GM12878 (cell line): ENCODE data around the gene KRI1. TPM values are rescaled to one million over a fixed set of nuclear protein-coding genes. Genes with fewer than 3 reads are reported as not detected.

Experiments
- ATAC-seq: fragments of 200-7000 bp; cut with Tn5 transposase; 3 replicates; pipeline ENCODE4 v1.9.1; 2020; ENCODE audit warnings: mild to moderate bottlenecking, moderate library complexity
- BruUV-seq: library from RNA; stranded (reverse); fragments of 400-500 nt; replicated peaks from 2 replicates; lab custom pipeline; 2021; lab: Mats Ljungman, UMichigan
- CTCF ChIA-PET: fragments of 300-600 bp; sonication (Branson Sonifier 250); formaldehyde crosslinking; extraction: SDS; loops from one replicate; lab custom pipeline; 2021; ENCODE audit warnings: inconsistent platforms; lab: Yijun Ruan, JAX
- POLR2A ChIA-PET: fragments of 350-600 bp; formaldehyde crosslinking; extraction: SDS; loops from one replicate; lab custom pipeline; 2021; ENCODE audit warnings: inconsistent platforms; lab: Charles Lee
- RAD21 ChIA-PET: fragments of 300-600 bp; sonication (Branson Sonifier 250); formaldehyde crosslinking; loops from one replicate; lab custom pipeline; 2023; ENCODE audit warnings: antibody characterized with exemption; ENCODE audit not compliant: unreplicated experiment; lab: Charles Lee
- SMC1A ChIA-PET: fragments of 300-600 bp; sonication (Branson Sonifier 250); formaldehyde crosslinking; loops from one replicate; lab custom pipeline; 2023; ENCODE audit not compliant: unreplicated experiment, uncharacterized antibody; lab: Charles Lee
- DNase-seq: peaks from one replicate; pipeline ENCODE4 v3.0.0-alpha.2; 2011; ENCODE audit warnings: low read depth, low spot score
- FAIRE-seq: peaks from 3 replicates; lab custom pipeline; 2011; peaks lifted over from hg19 to GRCh38; lab: Jason Lieb, UNC
- H2AFZ ChIP-seq: 2 replicates; pipeline ENCODE4 v1.6.0; 2011; ENCODE audit warnings: low read depth, low read length, control low read depth; ENCODE audit not compliant: control insufficient read depth
- H3K27ac ChIP-seq: 2 replicates; pipeline ENCODE4 v1.5.1; 2011; ENCODE audit warnings: control low read depth; ENCODE audit not compliant: control insufficient read depth, insufficient read depth
- H3K27me3 ChIP-seq, 2 experiments: replicated peaks in 1 of 2; 2 replicates each; pipeline versions ENCODE4 v1.6.0 to v1.6.1; 2011; ENCODE audit warnings: low read length in 1 of 2; ENCODE audit not compliant: control insufficient read depth in 2 of 2, insufficient read depth in 2 of 2
- H3K36me3 ChIP-seq, 2 experiments: 2 replicates each; pipeline ENCODE4 v1.5.1; 2011; ENCODE audit warnings: low read length in 1 of 2; ENCODE audit not compliant: control insufficient read depth in 2 of 2, insufficient read depth in 2 of 2
- H3K4me1 ChIP-seq: 2 replicates; pipeline ENCODE4 v1.6.1; 2011; ENCODE audit warnings: mild to moderate bottlenecking, low read length, moderate library complexity, mixed read lengths; ENCODE audit not compliant: control insufficient read depth, insufficient read depth
- H3K4me2 ChIP-seq: 2 replicates; pipeline ENCODE4 v1.6.0; 2011; ENCODE audit warnings: control low read depth; ENCODE audit not compliant: control insufficient read depth, insufficient read depth
- H3K4me3 ChIP-seq: fragments of 200-600 bp; sonication (generic); 2 replicates; pipeline ENCODE4 v1.5.1; 2016
- H3K79me2 ChIP-seq: 2 replicates; pipeline ENCODE4 v1.6.0; 2011; ENCODE audit warnings: low read length; ENCODE audit not compliant: control insufficient read depth, insufficient read depth
- H3K9ac ChIP-seq: 2 replicates; pipeline ENCODE4 v1.8.0; 2011; ENCODE audit warnings: low read length, control low read depth, mixed read lengths; ENCODE audit not compliant: control insufficient read depth, insufficient read depth
- H3K9me3 ChIP-seq: replicated peaks from 3 replicates; pipeline ENCODE4 v1.5.1; 2011; ENCODE audit warnings: mild to moderate bottlenecking, low read length; ENCODE audit not compliant: control insufficient read depth, insufficient read depth
- H4K20me1 ChIP-seq: 2 replicates; pipeline ENCODE4 v1.6.0; 2011; ENCODE audit not compliant: control insufficient read depth, insufficient read depth
- CHD4 ChIP-seq: fragments of 200-600 bp; sonication (generic); IDR thresholded peaks from 2 replicates; pipeline ENCODE4 v1.6.1; 2016; ENCODE audit warnings: mild to moderate bottlenecking
- CREB1 ChIP-seq: IDR thresholded peaks from 2 replicates; pipeline ENCODE4 v1.6.1; 2012; ENCODE audit warnings: low read depth, mild to moderate bottlenecking, inconsistent platforms
- CTCF ChIP-seq, 3 experiments: IDR thresholded peaks in 2 of 3; conservative IDR thresholded peaks in 1 of 3; 2 replicates each; pipeline ENCODE4 v1.5.1; 2011; ENCODE audit warnings: low read depth in 3 of 3, low read length in 3 of 3, mild to moderate bottlenecking in 3 of 3, control low read depth in 2 of 3, moderate library complexity in 2 of 3, inconsistent platforms in 1 of 3, mixed read lengths in 1 of 3; ENCODE audit not compliant: control insufficient read depth in 2 of 3, insufficient read depth in 1 of 3; ENCODE audit errors: extremely low read depth in 1 of 3
- DPF2 ChIP-seq: fragments of 450-650 bp; IDR thresholded peaks from 2 replicates; pipeline ENCODE4 v1.6.1; 2017; ENCODE audit warnings: mild to moderate bottlenecking
- FOXK2 ChIP-seq: fragments of 450-650 bp; IDR thresholded peaks from 2 replicates; pipeline ENCODE4 v1.6.1; 2017; ENCODE audit warnings: mild to moderate bottlenecking, moderate library complexity
- IRF4 ChIP-seq: IDR thresholded peaks from 2 replicates; pipeline ENCODE4 v1.6.1; 2011; ENCODE audit warnings: low read depth, low read length
- KAT2A ChIP-seq: conservative IDR thresholded peaks from 2 replicates; pipeline ENCODE4 v1.6.1; 2011; ENCODE audit warnings: low read depth, low read length; ENCODE audit not compliant: control insufficient read depth
- MEF2A ChIP-seq: IDR thresholded peaks from 2 replicates; pipeline ENCODE4 v1.6.1; 2011; ENCODE audit warnings: low read depth, mild to moderate bottlenecking, low read length, moderate library complexity; ENCODE audit not compliant: insufficient read depth
- PAX8 ChIP-seq: fragments of 450-650 bp; IDR thresholded peaks from 2 replicates; pipeline ENCODE4 v1.6.1; 2017; ENCODE audit warnings: mild to moderate bottlenecking, moderate library complexity
- POU2F2 ChIP-seq: IDR thresholded peaks from 3 replicates; pipeline ENCODE4 v1.6.1; 2011; ENCODE audit warnings: low read depth, mild to moderate bottlenecking, low read length, borderline replicate concordance
- RELA ChIP-seq: fragments of 450-650 bp; IDR thresholded peaks from 2 replicates; pipeline ENCODE4 v1.8.0; 2014; ENCODE audit warnings: borderline replicate concordance; ENCODE audit not compliant: partially characterized antibody
- RUNX3 ChIP-seq: IDR thresholded peaks from 2 replicates; pipeline ENCODE4 v1.6.1; 2012; ENCODE audit warnings: low read length, inconsistent platforms
- SP1 ChIP-seq: IDR thresholded peaks from one replicate; pipeline ENCODE4 v1.6.1; 2011; ENCODE audit warnings: low read depth, low read length
- STAT3 ChIP-seq: IDR thresholded peaks from 2 replicates; pipeline ENCODE4 v1.6.1; 2011; ENCODE audit warnings: low read depth, low read length, improper control_type of control experiment
- ZBED1 ChIP-seq: IDR thresholded peaks from 2 replicates; pipeline ENCODE4 v1.6.1; 2016; ENCODE audit warnings: borderline replicate concordance
- ZZZ3 ChIP-seq: IDR thresholded peaks from 2 replicates; pipeline ENCODE4 v1.6.1; 2011; ENCODE audit warnings: low read depth; ENCODE audit not compliant: control insufficient read depth, insufficient read length
- WGBS: methylation state at CpG from one replicate; pipeline ENCODE4 v1.1.6; 2016; ENCODE audit warnings: low lambda C conversion rate; ENCODE audit not compliant: insufficient replicate concordance, insufficient coverage; ENCODE audit errors: missing lambda C conversion rate; 5-methylcytosine and 5-hydroxymethylcytosine counted together
- in situ Hi-C: fragments of 300-500 bp; cut with MboI; formaldehyde crosslinking; loops from 9 replicates; pipeline ENCODE4 v1.14.3; 2018; ENCODE audit warnings: mixed read lengths
- intact Hi-C: fragments of 100-400 bp; cut with micrococcal nuclease; formaldehyde crosslinking; loops from one replicate; pipeline ENCODE4 v1.14.2; 2022; ENCODE audit not compliant: unreplicated experiment
- polyA plus RNA-seq, 11 experiments: library from polyadenylated mRNA; depleted of rRNA in 4 of 11; unstranded in 6 of 11; stranded (reverse) in 5 of 11; fragments of >200 nt; fragmentation: Nextera tagmentation in 4 of 11; fragmentation: Illumina TruSeq in 1 of 11; extraction: Ambion mirVana in 4 of 11; extraction: Trizol in 1 of 11; gene quantifications; 1 replicate in 1 of 11; 2 replicates in 10 of 11; pipeline versions ENCODE4 v1.2.1 to v1.2.3, GENCODE V29; 2011 to 2016; ENCODE audit warnings: inconsistent platforms in 2 of 11, missing spikeins in 2 of 11, low read depth in 1 of 11
- total RNA-seq, 4 experiments: library from RNA; depleted of rRNA in 3 of 4; stranded (reverse); fragments of >200 nt in 3 of 4; fragmentation: Illumina TruSeq in 1 of 4; extraction: Trizol in 1 of 4; gene quantifications; 2 replicates each; pipeline versions ENCODE4 v1.2.1 to v1.2.3, GENCODE V29; 2013 to 2021
- TF ChIP-seq, protein P1 (sequence below): fragments of 450-650 bp; formaldehyde crosslinking; IDR thresholded peaks from 2 replicates; pipeline ENCODE4 v1.5.0; 2022; ENCODE audit warnings: mild to moderate bottlenecking, missing genetic modification characterization
- TF ChIP-seq, protein P2 (sequence below): fragments of 450-650 bp; conservative IDR thresholded peaks from 2 replicates; pipeline ENCODE4 v1.6.1; 2017; ENCODE audit warnings: mild to moderate bottlenecking, moderate library complexity

Gene KRI1
- total and polyA plus RNA-seq, 10 of the 15 experiments (the other 5 are each of a cell fraction or from before 2014, with no cell fraction given) = 0.98 to 42.5 (median 24.7) TPM

DNA sequence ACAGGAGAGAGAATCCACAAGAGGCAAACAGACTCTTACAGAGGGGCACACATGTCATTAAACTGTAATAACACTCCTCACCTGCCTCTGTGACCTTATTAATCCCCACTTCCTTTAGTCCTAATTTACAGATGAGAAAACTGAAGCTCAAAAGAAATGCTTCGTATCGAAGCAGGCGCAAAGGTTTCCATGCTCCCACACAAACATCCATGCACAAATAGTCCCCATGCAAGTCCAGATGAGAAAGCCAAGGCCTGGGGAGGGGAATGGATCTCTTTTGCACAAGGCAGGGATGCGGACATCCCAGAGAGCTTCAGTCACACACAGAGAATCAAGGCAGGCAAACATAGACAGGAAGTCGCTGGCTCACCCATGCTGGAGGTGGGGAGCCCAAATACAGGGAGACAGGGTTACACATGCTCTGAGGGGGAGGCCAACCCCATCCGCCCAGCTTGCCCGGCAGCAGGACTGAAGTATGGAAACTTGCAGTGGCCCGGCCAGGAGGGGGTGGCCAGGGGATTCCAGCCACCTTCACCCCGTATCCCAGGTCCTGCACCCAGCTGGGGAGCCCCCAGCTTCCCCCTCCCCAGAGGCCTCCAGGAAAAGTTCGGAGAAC lies 49.0 kb downstream of the KRI1 start:
- H2AFZ ChIP-seq = no peak overlapping the region
- no peaks in the 10 kb centered on the region for H4K20me1 ChIP-seq
- H3K79me2 ChIP-seq = no peaks in the 10 kb centered on the region
- ChIA-PET POLR2A (interaction anchor here (0.6 kb wide), 1 partner anchor 215 kb away, joined by 3 read pairs; no protein-coding TSS in a partner anchor), CTCF (interaction anchor here (0.8 kb wide), 1 partner anchor 297 kb away, joined by 3 read pairs; no protein-coding TSS in a partner anchor), RAD21 (interaction anchor here (0.8 kb wide), 1 partner anchor 109 kb away, joined by 6 read pairs; no protein-coding TSS in a partner anchor), SMC1A (no interaction called here)
- ATAC-seq = no peak
- no peaks in the 10 kb centered on the region for H3K36me3 ChIP-seq
- BruUV-seq = no TSS peak
- 52% methylated on average over 10 of the region's 10 CpGs for WGBS
- no peak overlapping the region for H3K9ac ChIP-seq
- TF ChIP-seq POU2F2 (no peak), KAT2A (no peak), CREB1 (no peak), STAT3 (no peak), RELA (no peak), IRF4 (no peak), SP1 (no peak), PAX8 (no peak), ZZZ3 (no peak), DPF2 (no peak), ZBED1 (no peak), CHD4 (no peak), FOXK2 (no peak), RUNX3 (no peak), CTCF (IDR thresholded peaks at IDR 0.05 in 2 of 3, conservative IDR thresholded peaks at IDR 0.05 in 1 of 3; ENCODE audit: control insufficient read depth in 2 of 3, extremely low read depth in 1 of 3, insufficient read depth in 1 of 3, low read depth in 3 of 3, low read length in 3 of 3) (no peak), MEF2A (no peak)
- TF ChIP-seq, protein P1, sequence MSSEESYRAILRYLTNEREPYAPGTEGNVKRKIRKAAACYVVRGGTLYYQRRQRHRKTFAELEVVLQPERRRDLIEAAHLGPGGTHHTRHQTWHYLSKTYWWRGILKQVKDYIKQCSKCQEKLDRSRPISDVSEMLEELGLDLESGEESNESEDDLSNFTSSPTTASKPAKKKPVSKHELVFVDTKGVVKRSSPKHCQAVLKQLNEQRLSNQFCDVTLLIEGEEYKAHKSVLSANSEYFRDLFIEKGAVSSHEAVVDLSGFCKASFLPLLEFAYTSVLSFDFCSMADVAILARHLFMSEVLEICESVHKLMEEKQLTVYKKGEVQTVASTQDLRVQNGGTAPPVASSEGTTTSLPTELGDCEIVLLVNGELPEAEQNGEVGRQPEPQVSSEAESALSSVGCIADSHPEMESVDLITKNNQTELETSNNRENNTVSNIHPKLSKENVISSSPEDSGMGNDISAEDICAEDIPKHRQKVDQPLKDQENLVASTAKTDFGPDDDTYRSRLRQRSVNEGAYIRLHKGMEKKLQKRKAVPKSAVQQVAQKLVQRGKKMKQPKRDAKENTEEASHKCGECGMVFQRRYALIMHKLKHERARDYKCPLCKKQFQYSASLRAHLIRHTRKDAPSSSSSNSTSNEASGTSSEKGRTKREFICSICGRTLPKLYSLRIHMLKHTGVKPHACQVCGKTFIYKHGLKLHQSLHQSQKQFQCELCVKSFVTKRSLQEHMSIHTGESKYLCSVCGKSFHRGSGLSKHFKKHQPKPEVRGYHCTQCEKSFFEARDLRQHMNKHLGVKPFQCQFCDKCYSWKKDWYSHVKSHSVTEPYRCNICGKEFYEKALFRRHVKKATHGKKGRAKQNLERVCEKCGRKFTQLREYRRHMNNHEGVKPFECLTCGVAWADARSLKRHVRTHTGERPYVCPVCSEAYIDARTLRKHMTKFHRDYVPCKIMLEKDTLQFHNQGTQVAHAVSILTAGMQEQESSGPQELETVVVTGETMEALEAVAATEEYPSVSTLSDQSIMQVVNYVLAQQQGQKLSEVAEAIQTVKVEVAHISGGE = no peak
- TF ChIP-seq, protein P2, sequence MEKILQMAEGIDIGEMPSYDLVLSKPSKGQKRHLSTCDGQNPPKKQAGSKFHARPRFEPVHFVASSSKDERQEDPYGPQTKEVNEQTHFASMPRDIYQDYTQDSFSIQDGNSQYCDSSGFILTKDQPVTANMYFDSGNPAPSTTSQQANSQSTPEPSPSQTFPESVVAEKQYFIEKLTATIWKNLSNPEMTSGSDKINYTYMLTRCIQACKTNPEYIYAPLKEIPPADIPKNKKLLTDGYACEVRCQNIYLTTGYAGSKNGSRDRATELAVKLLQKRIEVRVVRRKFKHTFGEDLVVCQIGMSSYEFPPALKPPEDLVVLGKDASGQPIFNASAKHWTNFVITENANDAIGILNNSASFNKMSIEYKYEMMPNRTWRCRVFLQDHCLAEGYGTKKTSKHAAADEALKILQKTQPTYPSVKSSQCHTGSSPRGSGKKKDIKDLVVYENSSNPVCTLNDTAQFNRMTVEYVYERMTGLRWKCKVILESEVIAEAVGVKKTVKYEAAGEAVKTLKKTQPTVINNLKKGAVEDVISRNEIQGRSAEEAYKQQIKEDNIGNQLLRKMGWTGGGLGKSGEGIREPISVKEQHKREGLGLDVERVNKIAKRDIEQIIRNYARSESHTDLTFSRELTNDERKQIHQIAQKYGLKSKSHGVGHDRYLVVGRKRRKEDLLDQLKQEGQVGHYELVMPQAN = no peak
- no peak overlapping the region for H3K4me2 ChIP-seq
- no peak for DNase-seq
- H3K27ac ChIP-seq = no peak overlapping the region
- in situ Hi-C loops (no loop called here), intact Hi-C loops (no loop called here)
- H3K9me3 ChIP-seq = no peaks in the 10 kb centered on the region
- peaks cover 12 to 26% of the 10 kb centered on the region in 2 experiments for H3K27me3 ChIP-seq
- FAIRE-seq = no peak
- H3K4me3 ChIP-seq = no peak overlapping the region
- H3K4me1 ChIP-seq = peaks cover 11% of the 10 kb centered on the region
